ENCODE results near the gene OSBPL5.
A peak's percentile ranks its signal among the peaks of the same experiment; 100 is the strongest.
"Not testable (repeated sequence)": the region's sequence is repeated elsewhere in the genome, so short reads cannot be mapped to it uniquely, and the experiment has no call there.

Gene OSBPL5

GRCh38 chr11:3183523-3183922 is 18.4 kb upstream of the OSBPL5 start:
- no peak for DNase-seq (ENCODE audit: low read depth, low spot score)

DNA sequence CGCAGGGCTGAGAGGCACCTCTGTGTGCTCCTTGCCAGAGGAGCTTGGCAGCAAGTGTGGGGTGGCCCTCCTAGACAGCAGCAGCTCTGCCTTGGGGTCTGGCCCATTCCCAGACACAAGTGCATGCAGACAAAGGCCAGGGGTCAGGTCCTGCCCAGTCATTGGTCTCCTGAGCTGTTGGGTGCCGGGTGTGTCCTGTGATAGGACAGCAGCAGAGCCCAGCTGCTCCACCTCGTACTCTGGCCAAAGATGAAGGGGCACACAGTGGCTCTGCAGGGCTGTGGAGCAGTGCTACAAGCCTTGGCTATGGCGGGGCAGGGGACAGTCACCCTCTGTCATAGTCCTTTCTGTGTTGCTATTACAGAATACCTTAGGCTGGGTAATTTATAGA is 17.3 kb upstream of the OSBPL5 start:
- DNase-seq (ENCODE audit: low read depth, low spot score): no peak

- no peak for DNase-seq (ENCODE audit: low read depth, low spot score)
Observed at GRCh38 chr11:3181725-3182461, 16.8 kb upstream of the OSBPL5 start.

GRCh38 chr11:3180869-3181268 is 15.8 kb upstream of the OSBPL5 start:
- DNase-seq (ENCODE audit: low read depth, low spot score): no peak

DNA sequence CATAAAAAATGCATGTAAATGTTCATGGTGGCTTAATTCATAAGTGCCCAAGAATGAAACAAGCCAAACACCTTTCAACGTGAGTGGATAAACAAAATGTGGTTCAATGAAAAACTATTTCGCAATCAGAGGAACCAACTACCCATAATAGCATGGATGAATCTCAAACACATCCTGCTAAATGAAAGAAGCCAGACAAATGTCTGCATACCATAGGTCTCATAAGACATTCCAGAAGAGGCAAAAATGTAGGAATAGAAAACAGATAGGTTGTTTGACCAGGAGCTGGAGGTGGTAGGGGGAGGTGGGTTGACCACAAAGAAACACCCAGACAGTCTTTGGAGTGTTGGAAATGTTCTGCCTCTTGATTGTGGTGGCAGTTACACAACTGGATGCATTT is 13.2 kb upstream of the OSBPL5 start:
- peak; percentile 79 for DNase-seq (ENCODE audit: low read depth, low spot score)

GRCh38 chr11:3177931-3178330 is 12.8 kb upstream of the OSBPL5 start:
- DNase-seq (ENCODE audit: low read depth, low spot score): peak; percentile 43

DNA sequence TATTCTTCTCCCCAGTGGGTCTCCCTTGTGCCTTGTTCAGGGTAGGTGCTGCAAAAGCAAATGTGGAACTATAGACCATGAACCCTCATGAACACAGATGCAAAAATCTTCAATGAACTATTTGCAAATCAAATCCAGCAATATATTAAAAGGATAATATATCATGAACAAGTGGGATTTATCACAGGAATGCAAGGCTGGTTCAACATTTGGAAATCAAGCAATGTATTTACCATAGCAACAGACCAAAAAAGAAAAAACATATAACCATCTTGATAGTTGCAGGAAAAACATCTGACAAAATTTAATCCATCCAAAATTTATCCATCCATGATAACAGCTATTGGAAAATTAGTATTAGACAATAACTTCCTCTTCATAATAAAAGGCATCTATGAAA is 11.4 kb upstream of the OSBPL5 start:
- DNase-seq (ENCODE audit: low read depth, low spot score): no peak

DNA sequence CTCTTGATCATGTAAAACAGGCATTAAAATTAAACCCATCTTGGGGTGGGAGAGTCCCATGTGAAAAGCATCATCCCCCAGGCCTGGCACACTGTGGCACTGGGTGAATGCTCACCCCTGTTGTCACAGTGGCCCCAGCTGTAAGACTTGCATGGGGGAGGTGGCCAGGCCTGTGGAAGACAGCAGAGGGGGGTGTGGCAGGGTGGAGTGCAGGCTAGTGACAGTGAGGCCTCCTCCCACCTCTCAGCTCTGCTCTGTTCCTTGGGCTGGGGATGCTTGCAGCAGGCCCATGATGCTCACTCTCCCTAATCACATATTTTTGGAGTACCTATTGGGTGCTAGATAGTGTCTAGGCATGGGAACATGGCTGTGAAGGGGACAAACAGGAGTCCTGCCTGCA is 10.1 kb upstream of the OSBPL5 start:
- DNase-seq (ENCODE audit: low read depth, low spot score): no peak

DNA sequence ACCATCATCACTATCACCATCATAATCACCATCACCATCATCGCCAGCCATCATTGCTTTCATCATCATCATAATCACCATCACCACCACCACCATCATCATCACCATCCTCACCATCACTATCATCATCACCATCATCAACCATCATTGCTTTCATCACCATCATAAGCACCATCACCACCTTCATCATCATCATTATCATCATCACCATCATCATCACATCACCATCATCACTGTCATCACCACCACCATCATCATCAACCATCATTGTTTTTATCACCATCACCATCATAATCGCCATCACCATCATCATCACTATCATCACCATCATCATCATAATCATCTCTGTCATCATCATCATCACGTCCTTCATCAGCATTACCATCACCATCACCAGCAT is 9.3 kb upstream of the OSBPL5 start:
- no peak for DNase-seq (ENCODE audit: low read depth, low spot score)

GRCh38 chr11:3173795-3174194 is 8.7 kb upstream of the OSBPL5 start:
- DNase-seq (ENCODE audit: low read depth, low spot score): no peak

DNA sequence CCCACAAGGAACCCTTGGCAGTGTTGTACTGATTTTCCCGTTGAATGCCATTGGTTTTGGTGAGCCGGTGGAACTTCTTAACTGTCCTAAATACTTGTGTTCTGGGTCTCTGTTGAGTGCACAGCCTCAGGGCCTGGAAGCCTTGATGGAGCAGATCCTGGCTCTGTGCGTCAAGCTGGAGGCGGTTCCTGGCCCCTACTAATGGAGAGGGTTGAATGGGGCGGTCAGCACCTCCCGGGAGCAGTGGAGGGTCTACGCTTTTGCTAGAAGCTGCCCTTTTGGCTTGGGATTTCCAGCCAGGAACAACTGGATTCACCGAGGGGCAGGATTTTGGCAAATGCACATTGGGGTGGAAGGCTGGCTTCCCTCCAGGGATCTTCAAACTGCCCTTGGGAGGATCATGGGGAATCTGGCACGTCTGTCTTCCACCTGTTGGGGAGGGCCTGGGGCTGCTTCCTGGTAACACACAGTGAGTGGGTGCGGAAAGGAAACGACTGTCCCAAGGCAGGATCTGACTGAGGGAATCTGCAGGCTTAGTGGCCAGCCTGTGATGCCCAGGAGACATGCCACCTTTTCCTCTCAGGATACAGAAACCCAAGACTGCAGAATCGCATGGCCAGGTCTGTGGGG is 6.9 kb upstream of the OSBPL5 start:
- DNase-seq (ENCODE audit: low read depth, low spot score): no peak

DNA sequence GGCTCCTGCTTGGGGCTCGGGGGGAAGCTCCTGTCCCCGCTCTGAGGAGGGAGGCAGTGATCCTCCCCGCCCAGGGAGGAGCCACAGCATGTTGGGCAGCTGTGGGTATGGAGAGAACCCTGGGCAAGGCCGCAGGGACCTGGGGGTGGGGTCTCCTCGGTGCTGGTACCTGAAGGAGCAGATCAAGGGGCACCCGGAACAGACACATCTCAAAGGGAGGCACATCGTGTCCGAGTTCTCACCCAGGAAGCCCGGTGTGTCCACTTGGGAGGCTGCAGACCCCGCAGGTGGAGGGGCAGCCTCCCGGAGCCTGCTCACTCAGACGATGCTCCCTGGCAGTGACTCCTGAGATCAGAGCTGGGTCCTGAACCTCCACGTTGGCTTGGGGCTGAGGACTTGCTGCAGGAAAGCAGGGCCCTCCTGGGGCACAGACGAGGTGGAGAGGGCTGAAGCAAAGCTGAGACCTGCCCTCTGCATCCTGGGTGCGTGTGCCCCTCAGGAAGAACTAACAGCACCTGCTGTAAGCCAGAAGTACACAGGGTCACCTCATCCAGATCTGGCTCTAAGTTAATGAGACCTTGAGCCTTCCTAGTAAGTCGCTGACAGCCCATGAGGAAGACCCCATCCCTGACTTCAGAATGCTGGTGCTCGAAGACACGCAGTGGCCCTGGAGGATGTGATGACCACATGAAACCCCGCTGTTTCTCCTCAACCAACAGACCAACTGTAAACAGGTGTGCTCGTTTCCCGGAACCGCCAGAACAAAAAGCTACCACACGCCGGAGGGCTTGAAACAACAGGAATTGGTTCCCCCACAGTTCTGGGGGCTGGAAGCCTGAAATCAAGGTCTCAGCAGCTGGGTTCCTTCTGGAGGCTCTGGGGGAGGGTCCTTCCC is 5.9 kb upstream of the OSBPL5 start:
- no peak for DNase-seq (ENCODE audit: low read depth, low spot score)

DNA sequence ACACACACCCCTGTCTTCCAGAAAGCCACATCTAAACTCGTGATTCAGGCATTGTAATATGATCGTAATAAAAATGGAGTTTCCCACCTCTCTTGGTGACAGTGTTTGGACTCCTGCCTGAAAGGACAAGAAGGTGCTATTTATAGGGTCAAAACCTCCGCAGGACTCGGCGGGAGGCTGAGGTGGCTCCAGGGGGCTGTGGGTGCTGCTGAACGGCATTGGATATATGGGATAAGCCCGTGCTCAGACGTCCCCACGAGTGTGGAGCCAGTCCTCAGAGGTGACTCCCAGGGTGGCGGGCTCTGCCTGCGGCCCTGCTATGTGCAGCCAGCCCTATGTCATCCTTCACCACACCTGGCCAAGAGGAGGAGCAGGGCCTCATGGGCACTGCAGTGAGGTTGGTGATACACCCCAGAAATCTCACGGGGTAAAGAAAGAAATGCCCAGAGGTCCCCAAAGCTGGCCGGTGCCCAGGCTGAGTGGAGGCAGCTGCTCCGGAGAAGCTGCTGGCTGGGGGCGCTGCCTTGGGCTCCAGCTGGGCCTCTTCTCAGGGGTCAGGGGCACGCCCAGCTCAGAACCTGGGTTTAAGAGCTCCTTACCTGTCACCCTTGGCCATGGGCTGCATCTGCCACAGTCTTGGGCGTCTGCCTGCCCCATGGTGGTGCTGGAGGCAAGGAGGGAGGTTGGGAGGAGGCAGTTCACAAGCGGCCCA is 5.1 kb upstream of the OSBPL5 start:
- no peak for DNase-seq (ENCODE audit: low read depth, low spot score)

- DNase-seq (ENCODE audit: low read depth, low spot score): peak; percentile 85
Observed at GRCh38 chr11:3169255-3170043, 4.3 kb upstream of the OSBPL5 start.

DNA sequence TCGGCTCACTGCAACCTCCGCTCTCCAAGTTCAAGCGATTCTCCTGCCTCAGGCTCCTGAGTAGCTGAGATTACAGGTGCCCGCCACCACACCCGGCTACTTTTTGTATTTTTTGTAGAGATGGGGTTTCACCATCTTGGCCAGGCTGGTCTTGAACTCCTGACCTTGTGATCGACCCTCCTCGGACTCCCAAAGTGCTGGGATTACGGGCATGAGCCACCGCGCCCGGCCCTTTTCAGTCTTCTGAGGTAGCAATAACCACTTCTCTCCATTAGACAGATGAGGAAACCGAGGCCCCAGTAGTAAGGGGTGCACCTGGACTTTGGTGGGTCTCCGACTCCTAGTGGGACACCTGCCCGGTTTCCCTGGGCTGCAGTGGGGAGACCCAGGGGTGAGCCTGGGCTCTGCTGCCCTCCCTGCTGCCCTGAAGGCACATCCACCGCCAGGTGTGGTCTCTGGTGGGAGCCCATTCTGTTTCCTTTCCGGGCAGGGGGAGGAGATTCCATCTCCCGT is 3.7 kb upstream of the OSBPL5 start:
- DNase-seq (ENCODE audit: low read depth, low spot score): not testable (repeated sequence)

GRCh38 chr11:3167143-3168119 is 2.3 kb upstream of the OSBPL5 start:
- no peak for DNase-seq (ENCODE audit: low read depth, low spot score)

DNA sequence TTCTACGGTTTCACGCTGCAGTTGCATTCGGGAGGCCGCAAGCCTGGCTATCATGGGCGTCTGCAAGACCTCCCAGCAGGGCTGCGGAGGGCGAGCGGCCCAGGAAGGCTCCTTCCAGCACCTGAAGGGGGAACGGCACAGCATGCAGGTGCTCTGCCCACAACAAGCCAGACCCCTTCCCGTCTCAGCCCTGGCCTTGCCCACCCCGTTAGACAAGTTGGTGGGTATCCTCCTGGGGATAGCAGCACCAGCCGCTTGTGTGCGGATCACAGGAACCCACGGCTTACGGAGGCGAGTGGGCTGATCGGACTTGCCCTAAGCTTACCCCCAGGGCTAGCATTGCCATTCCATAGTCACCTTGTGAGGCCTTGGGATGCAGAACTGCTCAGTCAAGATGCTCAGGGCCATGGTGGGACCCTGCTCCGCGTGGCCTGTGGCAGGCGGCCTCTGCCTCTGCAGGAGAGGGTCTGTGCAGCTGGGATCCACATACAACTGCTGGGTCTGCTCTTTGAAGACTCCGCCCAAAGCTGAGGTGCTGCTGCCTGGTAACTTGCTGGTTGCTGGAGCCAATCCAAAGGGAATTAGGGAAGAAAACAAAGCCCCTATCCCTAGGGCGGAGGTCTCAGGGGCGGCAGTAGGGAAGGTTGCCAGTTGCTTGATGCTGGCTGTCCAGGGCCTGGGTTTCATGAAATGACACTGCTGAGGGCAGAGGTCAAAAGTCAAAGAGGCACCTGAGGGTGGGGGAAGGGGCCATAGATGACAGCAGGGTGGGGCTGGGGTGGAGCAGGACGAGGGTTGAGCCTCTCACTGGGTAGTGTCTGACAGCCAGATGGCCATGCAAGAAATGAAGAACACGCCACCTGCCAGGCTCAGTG is 1.4 kb upstream of the OSBPL5 start:
- no peak for DNase-seq (ENCODE audit: low read depth, low spot score)

DNA sequence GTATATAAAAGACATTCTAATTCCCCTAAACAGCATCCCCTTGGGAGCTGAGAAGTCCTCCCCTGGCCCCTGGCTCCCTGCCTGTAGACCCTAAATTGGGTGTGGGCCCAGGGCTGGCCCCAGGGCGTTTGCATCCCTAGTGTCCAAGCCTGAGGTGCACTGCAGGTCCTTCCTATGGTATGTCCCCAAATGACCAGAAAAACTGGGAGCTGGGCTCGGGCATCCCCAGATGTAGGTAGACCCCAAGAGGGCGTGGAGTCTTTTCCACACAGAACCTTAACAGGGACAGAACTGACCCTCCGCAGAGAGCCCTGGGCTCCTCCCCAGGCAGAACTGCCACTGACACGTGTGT is 782 bp upstream of the OSBPL5 start:
- no peak for DNase-seq (ENCODE audit: low read depth, low spot score)

Data from astrocyte of the hippocampus (primary cell).